Adrenal gland (tissue), 12 donors: ENCODE data around the gene FBXW8. TPM values are rescaled to one million over a fixed set of nuclear protein-coding genes. Genes with fewer than 3 reads are reported as not detected.
A peak's percentile ranks its signal among the peaks of the same experiment; 100 is the strongest.

Source experiments
- DNase-seq, 7 donors: peaks; one replicate each; pipeline ENCODE4 v3.0.0-alpha.2; 2019 to 2020
- H3K27ac ChIP-seq, 5 donors: fragments of 200-600 bp; sonication (generic) in 4 of 5; 1 replicate in 3 of 5; 2 replicates in 2 of 5; pipeline versions ENCODE4 v1.5.1 to v1.8.0; 2016 to 2020; ENCODE audit warnings: mild to moderate bottlenecking in 1 of 5
- H3K27me3 ChIP-seq: fragments of 200-600 bp; 2 replicates; pipeline ENCODE4 v1.8.0; 2021
- H3K36me3 ChIP-seq, 2 donors: fragments of 200-600 bp; replicated peaks in 1 of 2; 1 replicate in 1 of 2; 2 replicates in 1 of 2; pipeline versions ENCODE4 v1.5.1 to v1.8.0; 2018 to 2022
- H3K4me1 ChIP-seq, 2 donors: fragments of 200-600 bp; replicated peaks in 1 of 2; 1 replicate in 1 of 2; 2 replicates in 1 of 2; pipeline versions ENCODE4 v1.5.1 to v1.8.0; 2018 to 2021
- H3K4me3 ChIP-seq, 4 donors: fragments of 200-600 bp; sonication (generic) in 3 of 4; one replicate each; pipeline ENCODE4 v1.5.1; 2016 to 2018
- H3K9me3 ChIP-seq, 3 donors: fragments of 200-600 bp; sonication (generic) in 1 of 3; replicated peaks in 1 of 3; 1 replicate in 2 of 3; 2 replicates in 1 of 3; pipeline versions ENCODE4 v1.5.1 to v1.8.0; 2016 to 2021
- POLR2A ChIP-seq, 2 donors: fragments of 450-650 bp; IDR thresholded peaks; one replicate each; pipeline ENCODE4 v1.6.1; 2017; ENCODE audit warnings: antibody characterized with exemption in 2 of 2, mild to moderate bottlenecking in 2 of 2, moderate library complexity in 1 of 2
- WGBS, 4 donors: extraction: QIAGEN DNeasy Blood & Tissue Kit in 2 of 4; methylation state at CpG; one replicate each; pipeline versions ENCODE4 v1.1.5 to v1.1.7; 2013 to 2017; 5-methylcytosine and 5-hydroxymethylcytosine counted together
- intact Hi-C, 2 donors: fragments of 100-400 bp; cut with DNase I; formaldehyde crosslinking; loops; one replicate each; pipeline versions ENCODE4 v1.14.1 to v1.15.0; 2022 to 2023
- polyA plus RNA-seq, 3 donors: library from polyadenylated mRNA; stranded (reverse); fragments of 200-250 nt in 2 of 3; fragments of 350-450 nt in 1 of 3; fragmentation: Illumina TruSeq in 1 of 3; extraction: RNeasy Lipid Tissue Mini Kit (QIAGEN cat#74804) in 1 of 3; gene quantifications; one replicate each; pipeline ENCODE4 v1.2.3, GENCODE V29; 2013 to 2014
- total RNA-seq, 9 donors: library from RNA; depleted of rRNA in 4 of 9; stranded (reverse); fragments of >200 nt in 4 of 9; fragments of 120-200 nt in 1 of 9; fragmentation: NEBNext Ultra II Directional in 1 of 9; extraction: Animal tissue kit (Norgen Biotek cat#: 25700) in 1 of 9; gene quantifications; one replicate each; pipeline versions ENCODE4 v1.1.0 to v1.2.4, GENCODE V29; 2013 to 2023
- TF ChIP-seq, protein P1 (sequence below), 6 experiments: fragments of 450-650 bp in 4 of 6; fragments of 200-600 bp in 2 of 6; sonication (generic) in 1 of 6; IDR thresholded peaks; 1 replicate in 5 of 6; 2 replicates in 1 of 6; pipeline versions ENCODE4 v1.5.1 to v1.8.0; 2016 to 2021; ENCODE audit warnings: antibody characterized with exemption in 6 of 6, mild to moderate bottlenecking in 2 of 6, moderate library complexity in 1 of 6
- donor health status: healthy with polysubstance abuse.
- donor health status: Bipolar disorder and iron deficiency.
- donor health status: DM: yes; HTN: yes; CAD: no.
- donor health status: DM: no; HTN: no; CAD: no.
- donor health status: DM: no; HTN: no; CAD: no.
- donor health status: DM: yes; HTN: yes; CAD: no.

FBXW8 gene
- total and polyA plus RNA-seq, 12 donors, result 2.9 to 19.1 (median 14.3) TPM

GRCh38 chr12:116964054-116965050 lies 53.6 kb downstream of the FBXW8 start:
- Histone ChIP-seq H3K9me3 (no peaks in the 10 kb centered on the region), H3K27me3 (no peaks in the 10 kb centered on the region), H3K36me3 (peaks cover 0 to 22% of the 10 kb centered on the region in 2 donors), H3K4me1 (peaks cover 0 to 4% of the 10 kb centered on the region in 2 donors), H3K27ac (no peak overlapping the region), H3K4me3 (no peak overlapping the region)
- intact Hi-C loops, result no loop called here
- DNase-seq, result no peak
- WGBS, 4 donors, result 77 to 85% (median 82%) methylated on average over 14 of the region's 14 CpGs
- TF ChIP-seq, protein P1, sequence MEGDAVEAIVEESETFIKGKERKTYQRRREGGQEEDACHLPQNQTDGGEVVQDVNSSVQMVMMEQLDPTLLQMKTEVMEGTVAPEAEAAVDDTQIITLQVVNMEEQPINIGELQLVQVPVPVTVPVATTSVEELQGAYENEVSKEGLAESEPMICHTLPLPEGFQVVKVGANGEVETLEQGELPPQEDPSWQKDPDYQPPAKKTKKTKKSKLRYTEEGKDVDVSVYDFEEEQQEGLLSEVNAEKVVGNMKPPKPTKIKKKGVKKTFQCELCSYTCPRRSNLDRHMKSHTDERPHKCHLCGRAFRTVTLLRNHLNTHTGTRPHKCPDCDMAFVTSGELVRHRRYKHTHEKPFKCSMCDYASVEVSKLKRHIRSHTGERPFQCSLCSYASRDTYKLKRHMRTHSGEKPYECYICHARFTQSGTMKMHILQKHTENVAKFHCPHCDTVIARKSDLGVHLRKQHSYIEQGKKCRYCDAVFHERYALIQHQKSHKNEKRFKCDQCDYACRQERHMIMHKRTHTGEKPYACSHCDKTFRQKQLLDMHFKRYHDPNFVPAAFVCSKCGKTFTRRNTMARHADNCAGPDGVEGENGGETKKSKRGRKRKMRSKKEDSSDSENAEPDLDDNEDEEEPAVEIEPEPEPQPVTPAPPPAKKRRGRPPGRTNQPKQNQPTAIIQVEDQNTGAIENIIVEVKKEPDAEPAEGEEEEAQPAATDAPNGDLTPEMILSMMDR (IDR thresholded peaks at IDR 0.05), result no peak
- no peak for TF ChIP-seq POLR2A (IDR thresholded peaks at IDR 0.05)

DNA sequence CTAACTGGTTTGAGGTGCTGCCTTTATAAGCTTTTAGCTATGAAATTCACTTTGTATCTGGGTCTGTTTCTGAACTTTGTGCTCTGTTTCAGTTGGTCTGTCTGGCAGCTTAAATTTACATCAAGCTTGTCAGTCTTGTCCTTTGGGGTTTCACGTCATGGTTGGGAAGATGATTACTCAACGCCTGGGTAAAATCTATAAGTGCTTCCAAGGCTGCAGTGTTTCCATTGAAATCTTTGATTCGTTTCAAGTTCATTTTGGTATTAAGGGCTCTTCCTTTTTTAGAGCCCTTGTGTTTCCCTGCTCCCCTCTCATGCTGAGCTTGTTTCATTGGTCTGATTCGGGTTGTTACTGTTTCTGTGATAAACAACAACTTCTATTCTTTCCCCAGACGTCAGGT lies 58.2 kb downstream of the FBXW8 start:
- TF ChIP-seq, protein P1 (IDR thresholded peaks at IDR 0.05), result no peak
- TF ChIP-seq POLR2A (IDR thresholded peaks at IDR 0.05), result no peak
- Histone ChIP-seq H3K4me1 (no peaks in the 10 kb centered on the region), H3K36me3 (peaks cover 0 to 22% of the 10 kb centered on the region in 2 donors), H3K4me3 (no peak overlapping the region), H3K9me3 (no peaks in the 10 kb centered on the region), H3K27ac (no peak overlapping the region), H3K27me3 (no peaks in the 10 kb centered on the region)
- intact Hi-C loops, result no loop called here
- 87 to 93% (median 90%) methylated on average over 5 of the region's 5 CpGs for WGBS, 4 donors
- no peak for DNase-seq

DNA sequence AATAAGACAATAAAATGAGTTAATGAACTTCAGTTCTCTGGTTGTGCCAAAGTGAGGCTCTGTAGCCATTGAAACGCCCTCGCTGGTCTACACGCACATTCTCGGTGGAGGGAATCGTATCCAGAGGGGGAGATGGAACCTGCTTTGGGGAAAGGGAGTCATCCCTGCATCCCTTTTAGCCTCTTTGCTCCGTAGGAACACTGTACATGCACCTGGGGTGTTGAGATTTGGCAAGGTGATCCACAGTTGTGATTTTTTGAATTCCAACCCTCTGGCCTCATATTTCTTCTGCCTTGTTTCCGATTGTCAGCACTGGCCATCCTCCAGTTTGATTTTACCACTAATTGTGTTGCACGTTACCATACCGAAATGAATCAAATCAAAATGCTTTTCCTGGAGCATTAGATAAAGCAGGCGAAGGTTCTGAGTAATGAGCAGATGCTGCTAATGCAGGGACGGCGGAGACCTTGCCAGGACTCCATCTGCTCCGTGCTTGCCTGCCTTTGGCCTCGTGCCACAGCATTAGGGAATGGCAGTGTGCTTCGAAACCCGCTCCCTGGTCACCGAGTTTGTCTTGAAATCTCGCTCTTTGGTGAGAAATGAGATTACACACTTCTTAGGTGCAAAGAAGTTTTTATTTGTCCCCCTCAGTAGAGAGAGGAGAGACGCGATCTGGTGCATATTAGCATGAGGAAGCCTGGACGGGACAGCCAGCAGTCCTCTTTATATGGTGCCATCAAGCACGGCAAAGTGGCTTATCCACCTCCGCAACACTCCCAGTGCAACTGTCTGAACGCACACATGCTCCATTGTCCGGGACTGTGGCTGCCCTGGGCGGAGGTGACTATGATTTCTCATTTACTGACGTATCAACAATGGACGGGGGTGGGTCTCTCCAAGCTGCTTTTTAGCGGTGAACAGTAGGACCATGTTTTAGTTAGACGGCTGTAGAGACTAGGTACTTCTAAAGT lies 59.1 kb downstream of the FBXW8 start:
- WGBS, 4 donors, result 67 to 81% (median 71%) methylated on average over 30 of the region's 30 CpGs
- no peak for TF ChIP-seq POLR2A (IDR thresholded peaks at IDR 0.05)
- TF ChIP-seq, protein P1 (IDR thresholded peaks at IDR 0.05), result no peak
- H3K4me3 ChIP-seq, result no peak overlapping the region
- no peaks in the 10 kb centered on the region for H3K27me3 ChIP-seq
- H3K27ac ChIP-seq, result no peak overlapping the region
- peaks cover 0 to 19% of the 10 kb centered on the region in 2 donors for H3K36me3 ChIP-seq
- no peaks in the 10 kb centered on the region for H3K9me3 ChIP-seq
- H3K4me1 ChIP-seq, result no peaks in the 10 kb centered on the region
- DNase-seq, result peak; percentile 30 to 85 (median 48)
- intact Hi-C loops, result no loop called here

DNA sequence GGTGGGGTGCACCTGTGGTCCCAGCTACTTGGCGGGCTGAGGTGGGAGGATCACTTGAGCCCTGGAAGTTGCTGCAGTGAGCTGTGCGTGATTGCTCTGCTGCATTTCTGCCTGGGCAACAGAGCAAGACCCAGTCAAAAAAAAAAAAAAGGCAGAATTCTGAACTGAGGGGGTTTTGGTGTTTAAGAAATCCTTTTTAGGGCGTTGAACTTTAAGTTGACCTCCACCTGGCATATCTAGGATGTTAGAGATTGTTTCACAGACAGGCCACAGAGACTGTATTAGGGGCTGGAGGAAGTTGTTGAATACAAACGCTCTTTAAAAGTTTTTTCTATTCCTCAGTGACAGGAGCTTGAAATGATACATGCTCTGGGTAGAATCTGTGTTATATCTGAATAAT lies 60.5 kb downstream of the FBXW8 start:
- no peak overlapping the region for H3K27ac ChIP-seq
- H3K9me3 ChIP-seq, result no peaks in the 10 kb centered on the region
- intact Hi-C loops, result no loop called here
- no peaks in the 10 kb centered on the region for H3K27me3 ChIP-seq
- TF ChIP-seq POLR2A (IDR thresholded peaks at IDR 0.05), result no peak
- TF ChIP-seq, protein P1 (IDR thresholded peaks at IDR 0.05), result no peak
- peaks cover 0 to 8% of the 10 kb centered on the region in 2 donors for H3K36me3 ChIP-seq
- no peaks in the 10 kb centered on the region for H3K4me1 ChIP-seq
- no peak for DNase-seq
- 89 to 99% (median 94%) methylated on average over 4 of the region's 4 CpGs for WGBS, 4 donors
- no peak overlapping the region for H3K4me3 ChIP-seq
